HG03097 (cell line): ENCODE measurements around the gene TTLL9.
"Not testable (repeated sequence)": the region's sequence is repeated elsewhere in the genome, so short reads cannot be mapped to it uniquely, and the experiment has no call there.

Experiments used
- ATAC-seq: cut with Tn5 transposase; IDR thresholded peaks from one replicate; pipeline ENCODE4 v1.9.1; 2021; ENCODE audit not compliant: unreplicated experiment, low FRiP score

The TTLL9 gene, protein sequence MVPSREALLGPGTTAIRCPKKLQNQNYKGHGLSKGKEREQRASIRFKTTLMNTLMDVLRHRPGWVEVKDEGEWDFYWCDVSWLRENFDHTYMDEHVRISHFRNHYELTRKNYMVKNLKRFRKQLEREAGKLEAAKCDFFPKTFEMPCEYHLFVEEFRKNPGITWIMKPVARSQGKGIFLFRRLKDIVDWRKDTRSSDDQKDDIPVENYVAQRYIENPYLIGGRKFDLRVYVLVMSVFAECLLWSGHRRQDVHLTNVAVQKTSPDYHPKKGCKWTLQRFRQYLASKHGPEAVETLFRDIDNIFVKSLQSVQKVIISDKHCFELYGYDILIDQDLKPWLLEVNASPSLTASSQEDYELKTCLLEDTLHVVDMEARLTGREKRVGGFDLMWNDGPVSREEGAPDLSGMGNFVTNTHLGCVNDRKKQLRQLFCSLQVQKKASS

GRCh38 chr20:31869942-31870725 is at the start of gene TTLL9, which contains the start of gene DUSP15:
Gene TTLL9 (plus strand): TSS chr20:31870634. CDS start chr20:31871127, 493 bp downstream.
Gene DUSP15 (minus strand): TSS chr20:31870527. CDS start chr20:31870337, 190 bp downstream.
- ATAC-seq = no peak

GRCh38 chr20:31821427-31821826 is 49.0 kb upstream of the TTLL9 start:
- no peak for ATAC-seq

- peak; percentile 76 for ATAC-seq
Observed at GRCh38 chr20:31822421-31823330, 47.8 kb upstream of the TTLL9 start.

DNA sequence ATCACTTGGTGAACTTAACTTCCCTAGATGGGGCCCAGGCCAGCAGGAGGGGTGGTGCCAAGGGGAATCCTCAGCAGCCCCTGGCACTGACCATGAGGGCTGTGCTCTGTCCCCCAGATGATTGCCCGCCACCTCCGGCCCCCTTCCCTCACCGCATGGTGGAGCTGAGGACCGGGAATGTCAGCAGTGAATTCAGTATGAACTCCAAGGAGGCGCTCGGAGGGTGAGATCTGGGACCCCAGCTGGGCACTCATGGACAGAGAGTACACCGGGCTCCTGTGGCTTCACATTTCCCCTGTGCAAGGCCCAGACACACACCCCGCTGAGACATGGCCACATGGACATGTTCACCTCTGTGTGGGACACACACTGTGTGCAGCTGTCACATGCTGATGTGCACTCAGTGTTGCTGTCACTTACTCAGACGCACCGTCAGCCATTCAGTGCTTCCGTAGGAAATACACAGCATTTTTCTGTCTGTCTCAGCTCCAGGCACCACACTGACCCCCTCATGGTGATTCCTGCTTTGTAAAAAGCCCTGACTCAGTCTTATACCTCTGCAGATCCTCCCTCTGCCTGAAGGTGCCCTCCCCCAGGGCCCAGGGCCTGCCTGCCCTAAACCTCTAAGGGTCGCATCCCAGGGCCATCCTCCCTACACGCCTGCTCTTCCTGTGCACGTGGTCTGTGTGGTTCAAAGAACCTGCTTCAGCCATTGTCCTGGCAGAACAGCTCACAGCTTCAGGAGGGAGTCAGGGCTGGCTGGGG is 46.9 kb upstream of the TTLL9 start:
- no peak for ATAC-seq

GRCh38 chr20:31824125-31824485 is 46.3 kb upstream of the TTLL9 start:
- ATAC-seq = no peak

GRCh38 chr20:31824554-31825313 is 45.7 kb upstream of the TTLL9 start:
- ATAC-seq = no peak

DNA sequence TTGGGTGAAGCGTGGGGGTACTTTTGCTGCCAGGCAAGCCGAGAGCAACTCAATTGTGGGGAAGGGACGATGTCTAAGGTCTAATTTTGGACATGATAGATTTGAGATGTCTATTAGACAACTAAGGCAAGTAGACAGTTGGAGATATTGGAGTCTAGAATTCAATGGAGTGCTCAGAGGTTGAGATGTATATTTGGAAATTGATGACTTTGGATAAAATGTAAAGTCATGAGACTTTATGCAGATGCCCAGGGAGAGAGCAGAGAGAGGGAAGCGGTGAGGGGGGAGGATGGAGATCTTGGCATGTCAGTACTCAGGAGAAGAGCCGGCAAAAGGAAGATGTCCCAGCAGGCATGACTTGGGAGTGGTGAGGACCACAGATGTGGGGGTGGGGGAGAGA is 44.4 kb upstream of the TTLL9 start:
- ATAC-seq = no peak

DNA sequence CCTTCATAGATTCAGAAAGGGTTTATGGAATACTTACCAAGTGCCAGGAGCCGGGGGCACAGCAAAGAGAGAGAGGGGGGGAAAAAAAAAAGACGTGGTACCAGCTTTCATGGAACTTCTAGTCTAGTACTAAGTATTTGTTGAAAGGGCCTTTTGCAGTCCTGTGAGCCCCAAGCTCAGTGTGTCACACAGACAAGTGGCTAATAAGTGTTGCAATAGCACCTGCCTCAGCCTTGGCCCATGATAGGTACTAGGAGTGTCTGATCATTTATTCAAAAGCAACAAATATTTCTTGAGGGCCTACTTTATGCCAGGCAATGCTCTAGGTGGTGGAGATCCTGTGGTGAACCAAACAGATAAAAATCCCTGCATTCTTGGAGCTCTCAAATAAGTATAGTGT is 43.4 kb upstream of the TTLL9 start:
- ATAC-seq = no peak

GRCh38 chr20:31828016-31828415 is 42.4 kb upstream of the TTLL9 start:
- ATAC-seq = not testable (repeated sequence)

DNA sequence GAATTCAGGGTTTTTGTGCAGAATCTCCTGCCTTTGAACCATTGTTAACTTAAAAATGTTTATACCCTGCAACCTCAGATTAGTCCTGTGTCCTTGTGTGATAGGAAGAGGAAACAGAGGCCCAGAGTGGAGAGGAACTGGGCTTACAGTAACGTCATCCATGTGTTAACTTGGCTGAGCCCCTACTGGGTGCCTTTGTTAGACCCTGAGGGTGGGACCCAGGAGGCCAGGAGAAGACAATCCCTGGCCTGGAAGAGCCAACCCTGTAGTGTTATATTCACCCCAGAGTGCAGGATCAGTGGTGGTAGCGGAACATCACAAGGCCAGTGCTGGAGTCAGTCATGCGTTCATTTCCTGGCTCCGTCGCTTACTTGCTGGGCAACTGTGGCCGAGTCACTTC is 40.7 kb upstream of the TTLL9 start:
- ATAC-seq = no peak

DNA sequence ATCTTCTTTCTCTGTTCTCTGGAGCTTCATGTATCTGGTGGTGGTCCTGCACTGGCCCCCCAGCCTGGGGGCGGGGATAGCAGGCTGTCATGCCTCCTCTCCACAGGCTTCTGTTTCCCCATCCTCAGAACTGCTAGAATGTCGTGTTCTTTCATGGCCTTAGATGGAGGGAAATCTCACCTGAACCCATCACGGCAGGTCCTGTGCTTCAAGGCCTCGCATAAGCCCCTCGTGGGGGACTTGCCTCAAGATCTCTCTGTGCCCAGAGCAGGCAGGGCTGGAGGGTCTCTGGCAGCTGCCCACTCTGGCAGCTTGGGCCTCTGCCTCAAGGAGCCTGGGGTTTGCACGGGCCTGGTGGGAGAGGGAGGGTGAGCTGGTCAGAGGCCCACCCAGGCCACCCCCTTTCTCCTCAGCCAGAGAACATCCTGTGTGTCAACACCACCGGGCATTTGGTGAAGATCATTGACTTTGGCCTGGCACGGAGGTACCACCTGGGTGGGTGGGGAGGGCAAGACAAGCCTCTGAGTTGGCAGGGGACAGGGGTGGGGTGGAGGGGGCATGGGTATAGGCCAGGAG is 39.9 kb upstream of the TTLL9 start:
- no peak for ATAC-seq

- ATAC-seq = no peak
Observed at GRCh38 chr20:31831211-31831610, 39.2 kb upstream of the TTLL9 start.

- no peak for ATAC-seq
Observed at GRCh38 chr20:31831771-31832306, 38.6 kb upstream of the TTLL9 start.

GRCh38 chr20:31833130-31833930 is 37.1 kb upstream of the TTLL9 start:
- no peak for ATAC-seq

DNA sequence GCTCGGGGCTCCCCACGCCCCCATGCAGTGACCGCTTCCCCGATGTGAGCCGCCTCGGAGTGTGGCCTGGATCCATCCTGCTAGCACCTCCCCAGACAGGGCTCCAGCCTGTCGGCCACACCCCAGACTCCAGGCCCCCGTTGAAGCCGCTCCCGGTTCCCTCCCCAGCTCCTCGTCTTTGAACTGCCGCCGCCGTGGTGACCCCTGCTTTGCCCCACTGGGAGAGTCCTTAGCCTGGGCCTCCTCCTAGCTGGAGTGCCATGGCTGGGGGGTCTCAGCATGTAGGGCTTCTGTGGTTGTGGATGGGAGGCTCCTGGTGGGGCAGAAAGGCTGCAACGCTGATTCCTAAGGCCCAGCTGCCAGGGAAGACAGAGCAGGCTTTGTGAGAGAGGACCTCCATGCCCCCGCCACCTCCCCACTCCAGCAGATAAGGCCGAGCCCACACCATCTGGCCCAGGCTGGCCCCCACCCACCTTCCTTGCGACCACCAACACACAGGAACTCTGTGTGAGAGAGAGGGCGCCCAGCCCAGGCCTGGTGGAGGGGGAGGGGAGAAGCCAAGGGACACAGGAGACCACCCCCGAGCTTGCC is 36.4 kb upstream of the TTLL9 start:
- no peak for ATAC-seq

GRCh38 chr20:31835554-31835953 is 34.9 kb upstream of the TTLL9 start:
- ATAC-seq = no peak
